Right cardiac atrium (tissue), 5 donors: ENCODE results near the gene CLDN10. TPM values are rescaled to one million over a fixed set of nuclear protein-coding genes. Genes with fewer than 3 reads are reported as not detected.
A peak's percentile ranks its signal among the peaks of the same experiment; 100 is the strongest.
"Not testable (repeated sequence)": the region's sequence is repeated elsewhere in the genome, so short reads cannot be mapped to it uniquely, and the experiment has no call there.

Source experiments
- ATAC-seq, 2 donors: fragments of 200-7000 bp; cut with Tn5 transposase; one replicate each; pipeline versions ENCODE4 v1.8.0 to v1.9.1; 2020; ENCODE audit warnings: moderate library complexity in 2 of 2, mild to moderate bottlenecking in 1 of 2
- DNase-seq, 3 donors: peaks; one replicate each; pipeline ENCODE4 v3.0.0-alpha.2; 2020
- H3K27ac ChIP-seq: one replicate; pipeline ENCODE4 v1.5.1; 2013; ENCODE audit warnings: mild to moderate bottlenecking, low read length, control low read depth, moderate library complexity
- H3K27me3 ChIP-seq: one replicate; pipeline ENCODE4 v1.6.1; 2013; ENCODE audit not compliant: control insufficient read depth, insufficient read depth
- H3K4me1 ChIP-seq: one replicate; pipeline ENCODE4 v1.6.1; 2013; ENCODE audit warnings: low read length; ENCODE audit not compliant: control insufficient read depth, insufficient read depth
- H3K4me3 ChIP-seq: one replicate; pipeline ENCODE4 v1.5.1; 2013; ENCODE audit warnings: low read length, control low read depth
- H3K9me3 ChIP-seq: one replicate; pipeline ENCODE4 v1.6.1; 2013; ENCODE audit warnings: low read length; ENCODE audit not compliant: control insufficient read depth
- WGBS: extraction: QIAGEN DNeasy Blood & Tissue Kit; methylation state at CpG from one replicate; pipeline ENCODE4 v1.1.7; 2013; 5-methylcytosine and 5-hydroxymethylcytosine counted together
- intact Hi-C, 4 donors: fragments of 100-400 bp; cut with DNase I; formaldehyde crosslinking; loops; one replicate each; pipeline versions ENCODE4 v1.11.0 to v1.14.0; 2022 to 2023
- long read RNA-seq, 4 donors: library from polyadenylated mRNA; unstranded; transcript quantifications; one replicate each; pipeline ENCODE4 v2.0.0, GENCODE V29; 2020 to 2021
- polyA plus RNA-seq: library from polyadenylated mRNA; stranded (reverse); fragments of 200-250 nt; gene quantifications from one replicate; pipeline ENCODE4 v1.2.3, GENCODE V29; 2013
- total RNA-seq, 4 donors: library from RNA; stranded (reverse); fragmentation: NEBNext Ultra II Directional; extraction: Animal tissue kit (Norgen Biotek cat#: 25700); gene quantifications; one replicate each; pipeline ENCODE4 v1.2.1, GENCODE V29; 2021
- donor health status: healthy with polysubstance abuse.
- donor health status: DM: no; HTN: yes; CAD: no.
- donor health status: DM: no; HTN: no; CAD: no.
- donor health status: DM: no; HTN: yes; CAD: no; lungs with severe emphysema.
- donor health status: DM: yes; HTN: yes; CAD: no.

CLDN10 gene
- under 1 TPM in 1 of 4 donors, not detected in 3; 0.82 TPM for total RNA-seq
- polyA plus RNA-seq, result 0.50 TPM
- long read RNA-seq, donor 1, result 0 reads
- long read RNA-seq, donor 2, result 0 reads
- long read RNA-seq, donor 3, result 0 reads
- long read RNA-seq, donor 4, partial matches to known transcripts, result 1 of 1 reads
- long read RNA-seq, donor 4, other reads (novel, unspliced or antisense), result 0 of 1 reads

GRCh38 chr13:95552539-95553441, at the start of gene CLDN10:
CLDN10 (plus strand) TSS chr13:95552720; CDS start chr13:95552754, 34 bp downstream.
- Histone ChIP-seq H3K4me1 (no peaks in the 10 kb centered on the region), H3K4me3 (peak within 1 kb of the TSS; percentile 33), H3K27me3 (peaks cover 3% of the 10 kb centered on the region), H3K9me3 (no peaks in the 10 kb centered on the region), H3K27ac (no peak within 1 kb of the TSS)
- intact Hi-C loops, result no loop called here
- ATAC-seq (peak; percentile 50), DNase-seq (peak in 2 of 3 donors; percentile 33 to 50)
- 2% methylated on average over 70 of the region's 70 CpGs for WGBS

GRCh38 chr13:95503662-95504061, 48.9 kb upstream of the CLDN10 start:
- H3K27me3 ChIP-seq, result no peaks in the 10 kb centered on the region
- no peak for DNase-seq
- intact Hi-C loops, result no loop called here
- no peak overlapping the region for H3K4me3 ChIP-seq
- no peaks in the 10 kb centered on the region for H3K4me1 ChIP-seq
- ATAC-seq, result no peak
- WGBS, result 82% methylated on average over 1 of the region's 1 CpG
- no peak overlapping the region for H3K27ac ChIP-seq
- no peaks in the 10 kb centered on the region for H3K9me3 ChIP-seq

- ATAC-seq (peak; percentile 68 to 74), DNase-seq (no peak)
- no peak overlapping the region for H3K27ac ChIP-seq
- H3K27me3 ChIP-seq, result no peaks in the 10 kb centered on the region
- 24% methylated on average over 3 of the region's 3 CpGs for WGBS
- H3K4me3 ChIP-seq, result no peak overlapping the region
- intact Hi-C loops, result no loop called here
- no peaks in the 10 kb centered on the region for H3K4me1 ChIP-seq
- no peaks in the 10 kb centered on the region for H3K9me3 ChIP-seq
Measured at GRCh38 chr13:95505265-95505664, 47.3 kb upstream of the CLDN10 start.

GRCh38 chr13:95505986-95506385, 46.5 kb upstream of the CLDN10 start:
- Histone ChIP-seq H3K9me3 (no peaks in the 10 kb centered on the region), H3K27me3 (no peaks in the 10 kb centered on the region), H3K4me3 (no peak overlapping the region), H3K4me1 (no peaks in the 10 kb centered on the region), H3K27ac (no peak overlapping the region)
- 72% methylated on average over 4 of the region's 4 CpGs for WGBS
- DNase-seq (no peak), ATAC-seq (no peak)
- intact Hi-C loops, result no loop called here

GRCh38 chr13:95507991-95508390, 44.5 kb upstream of the CLDN10 start:
- intact Hi-C loops, result no loop called here
- no peaks in the 10 kb centered on the region for H3K9me3 ChIP-seq
- no peaks in the 10 kb centered on the region for H3K27me3 ChIP-seq
- DNase-seq (no peak), ATAC-seq (no peak)
- no peak overlapping the region for H3K27ac ChIP-seq
- no peak overlapping the region for H3K4me3 ChIP-seq
- H3K4me1 ChIP-seq, result no peaks in the 10 kb centered on the region
- 91% methylated on average over 1 of the region's 1 CpG for WGBS

GRCh38 chr13:95508996-95509395, 43.5 kb upstream of the CLDN10 start:
- Histone ChIP-seq H3K27ac (no peak overlapping the region), H3K4me3 (no peak overlapping the region), H3K27me3 (no peaks in the 10 kb centered on the region), H3K4me1 (no peaks in the 10 kb centered on the region), H3K9me3 (no peaks in the 10 kb centered on the region)
- intact Hi-C loops, result no loop called here
- no peak for DNase-seq
- no peak for ATAC-seq

- Histone ChIP-seq H3K4me3 (no peak overlapping the region), H3K4me1 (no peaks in the 10 kb centered on the region), H3K9me3 (no peaks in the 10 kb centered on the region), H3K27me3 (no peaks in the 10 kb centered on the region), H3K27ac (no peak overlapping the region)
- intact Hi-C loops, result no loop called here
- ATAC-seq (no peak), DNase-seq (no peak)
- 64% methylated on average over 8 of the region's 8 CpGs for WGBS
Measured at GRCh38 chr13:95509521-95510310, 42.8 kb upstream of the CLDN10 start.

- H3K9me3 ChIP-seq, result no peaks in the 10 kb centered on the region
- H3K4me1 ChIP-seq, result no peaks in the 10 kb centered on the region
- intact Hi-C loops, result no loop called here
- H3K27ac ChIP-seq, result no peak overlapping the region
- 82% methylated on average over 1 of the region's 1 CpG for WGBS
- no peak for DNase-seq
- no peaks in the 10 kb centered on the region for H3K27me3 ChIP-seq
- no peak for ATAC-seq
- no peak overlapping the region for H3K4me3 ChIP-seq
Measured at GRCh38 chr13:95510950-95511349, 41.6 kb upstream of the CLDN10 start.

- Histone ChIP-seq H3K4me3 (no peak overlapping the region), H3K27ac (no peak overlapping the region), H3K9me3 (no peaks in the 10 kb centered on the region), H3K4me1 (no peaks in the 10 kb centered on the region), H3K27me3 (no peaks in the 10 kb centered on the region)
- 67% methylated on average over 3 of the region's 3 CpGs for WGBS
- ATAC-seq, result no peak
- DNase-seq, result no peak
- intact Hi-C loops, result no loop called here
Measured at GRCh38 chr13:95512424-95512823, 40.1 kb upstream of the CLDN10 start.

- WGBS, result 100% methylated on average over 1 of the region's 1 CpG
- no peak overlapping the region for H3K27ac ChIP-seq
- no peak overlapping the region for H3K4me3 ChIP-seq
- intact Hi-C loops, result no loop called here
- no peaks in the 10 kb centered on the region for H3K9me3 ChIP-seq
- ATAC-seq, result no peak
- no peak for DNase-seq
- H3K4me1 ChIP-seq, result no peaks in the 10 kb centered on the region
- H3K27me3 ChIP-seq, result no peaks in the 10 kb centered on the region
Measured at GRCh38 chr13:95512957-95513356, 39.6 kb upstream of the CLDN10 start.

- H3K27ac ChIP-seq, H3K9me3 ChIP-seq, H3K27me3 ChIP-seq, H3K4me1 ChIP-seq, H3K4me3 ChIP-seq, DNase-seq, intact Hi-C loops, ATAC-seq: not testable (repeated sequence)
- 80% methylated on average over 5 of the region's 5 CpGs for WGBS
Measured at GRCh38 chr13:95515606-95516005, 36.9 kb upstream of the CLDN10 start.
